Activated B cell treated with CpG ODN at 0.5 μM for 24 hours (primary cell): ENCODE data around the gene AJUBA. TPM values are rescaled to one million over a fixed set of nuclear protein-coding genes. Genes with fewer than 3 reads are reported as not detected.

Experiments
- ATAC-seq: fragments of 200-7000 bp; cut with Tn5 transposase; one replicate; pipeline ENCODE4 v1.10.0; 2021; ENCODE audit warnings: low read depth, mild to moderate bottlenecking, moderate library complexity
- CTCF ChIA-PET: fragments of 350-600 bp; sonication (Branson Sonifier 250); formaldehyde crosslinking; loops from one replicate; lab custom pipeline; 2021; ENCODE audit warnings: antibody characterized with exemption; lab: Charles Lee
- POLR2A ChIA-PET: fragments of 350-600 bp; sonication (Branson Sonifier 250); formaldehyde crosslinking; loops from one replicate; lab custom pipeline; 2021; ENCODE audit warnings: antibody characterized with exemption; lab: Charles Lee
- DNase-seq: peaks from one replicate; pipeline ENCODE4 v3.0.0; 2022
- H3K27ac Mint-ChIP-seq: one replicate; pipeline ENCODE4 v1.8.0; 2020; ENCODE audit warnings: mixed read lengths
- H3K27me3 Mint-ChIP-seq: one replicate; pipeline ENCODE4 v1.8.0; 2021; ENCODE audit warnings: mixed read lengths
- H3K36me3 Mint-ChIP-seq: one replicate; pipeline ENCODE4 v1.8.0; 2021; ENCODE audit warnings: low read depth, mixed read lengths
- H3K4me1 Mint-ChIP-seq: one replicate; pipeline ENCODE4 v1.8.0; 2021; ENCODE audit warnings: mixed read lengths
- H3K4me3 Mint-ChIP-seq: one replicate; pipeline ENCODE4 v1.8.0; 2020; ENCODE audit warnings: mild to moderate bottlenecking, mixed read lengths
- H3K9me3 Mint-ChIP-seq: one replicate; pipeline ENCODE4 v1.8.0; 2020; ENCODE audit warnings: mixed read lengths
- intact Hi-C: fragments of 100-400 bp; cut with micrococcal nuclease; formaldehyde crosslinking; loops from one replicate; pipeline ENCODE4 v1.15.1; 2024
- total RNA-seq: library from RNA; stranded (reverse); gene quantifications from 2 replicates; pipeline ENCODE4 v1.2.3, GENCODE V29; 2022
- TF ChIP-seq, protein P1 (sequence below): fragments of 200-600 bp; IDR thresholded peaks from one replicate; pipeline ENCODE4 v1.8.0; 2022; ENCODE audit warnings: antibody characterized with exemption, mild to moderate bottlenecking

AJUBA gene
- total RNA-seq, 1 donor from 2014 or later = 0.67 TPM

DNA sequence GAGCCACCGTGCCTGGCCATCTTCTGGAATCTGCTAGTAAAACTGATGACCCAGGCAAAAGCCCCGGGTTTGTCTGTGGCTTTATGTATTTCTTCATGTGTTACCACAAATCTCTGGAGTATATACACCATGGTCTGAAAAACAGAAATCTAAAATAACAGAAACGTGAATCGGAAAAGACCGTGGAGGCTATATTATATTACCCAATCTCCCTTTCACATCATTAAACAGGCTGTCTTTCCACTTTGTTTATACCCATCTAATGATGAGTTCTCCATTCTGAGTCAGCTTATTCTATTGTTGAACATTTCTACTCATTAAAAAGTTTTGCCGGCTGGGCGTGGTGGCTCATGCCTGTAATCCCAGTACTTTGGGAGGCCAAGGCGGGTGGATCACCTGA lies 9.5 kb upstream of the AJUBA start:
- ChIA-PET POLR2A (interaction anchor here (0.8 to 1.9 kb wide), 2 partner anchors 15 to 120 kb away, joined by 4 to 8 read pairs; no protein-coding TSS in a partner anchor), CTCF (interaction anchor here (2.1 to 6.9 kb wide), 3 partner anchors 10 to 67 kb away, joined by 7 to 123 read pairs (median 20); partner anchors contain the start of genes AJUBA and CDH24)
- Mint-ChIP-seq H3K27me3 (no peaks in the 10 kb centered on the region), H3K9me3 (no peaks in the 10 kb centered on the region), H3K4me1 (peaks cover 3% of the 10 kb centered on the region), H3K4me3 (no peak overlapping the region), H3K36me3 (peaks cover 40% of the 10 kb centered on the region), H3K27ac (no peak overlapping the region)
- ATAC-seq (no peak), DNase-seq (no peak)
- TF ChIP-seq, protein P1, sequence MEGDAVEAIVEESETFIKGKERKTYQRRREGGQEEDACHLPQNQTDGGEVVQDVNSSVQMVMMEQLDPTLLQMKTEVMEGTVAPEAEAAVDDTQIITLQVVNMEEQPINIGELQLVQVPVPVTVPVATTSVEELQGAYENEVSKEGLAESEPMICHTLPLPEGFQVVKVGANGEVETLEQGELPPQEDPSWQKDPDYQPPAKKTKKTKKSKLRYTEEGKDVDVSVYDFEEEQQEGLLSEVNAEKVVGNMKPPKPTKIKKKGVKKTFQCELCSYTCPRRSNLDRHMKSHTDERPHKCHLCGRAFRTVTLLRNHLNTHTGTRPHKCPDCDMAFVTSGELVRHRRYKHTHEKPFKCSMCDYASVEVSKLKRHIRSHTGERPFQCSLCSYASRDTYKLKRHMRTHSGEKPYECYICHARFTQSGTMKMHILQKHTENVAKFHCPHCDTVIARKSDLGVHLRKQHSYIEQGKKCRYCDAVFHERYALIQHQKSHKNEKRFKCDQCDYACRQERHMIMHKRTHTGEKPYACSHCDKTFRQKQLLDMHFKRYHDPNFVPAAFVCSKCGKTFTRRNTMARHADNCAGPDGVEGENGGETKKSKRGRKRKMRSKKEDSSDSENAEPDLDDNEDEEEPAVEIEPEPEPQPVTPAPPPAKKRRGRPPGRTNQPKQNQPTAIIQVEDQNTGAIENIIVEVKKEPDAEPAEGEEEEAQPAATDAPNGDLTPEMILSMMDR = no peak
- intact Hi-C loops = no loop called here

DNA sequence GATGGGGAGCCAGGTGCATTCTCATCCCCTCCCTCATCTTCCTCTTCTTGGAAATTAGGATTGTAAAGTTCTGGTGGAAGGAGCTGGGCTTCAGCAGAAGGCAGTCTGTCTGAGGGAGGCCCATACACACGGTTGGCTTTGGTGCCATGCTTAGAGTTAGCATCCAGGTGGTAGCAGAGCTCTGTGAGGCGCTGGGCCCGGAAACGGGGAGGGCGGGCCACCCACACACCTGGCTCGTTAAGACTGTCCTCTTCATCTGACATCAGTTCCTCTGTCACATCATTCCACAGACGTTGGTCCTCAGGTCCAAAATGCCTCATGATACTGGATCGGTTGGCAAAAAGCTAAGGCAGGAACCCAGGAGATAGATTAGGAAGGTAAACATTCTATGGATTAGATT lies 4.9 kb upstream of the AJUBA start:
- POLR2A ChIA-PET = interaction anchor here (0.6 to 3.3 kb wide), 4 partner anchors 20 to 107 kb away, joined by 3 to 26 read pairs (median 12); partner anchors contain the start of genes ACIN1 and CDH24

DNA sequence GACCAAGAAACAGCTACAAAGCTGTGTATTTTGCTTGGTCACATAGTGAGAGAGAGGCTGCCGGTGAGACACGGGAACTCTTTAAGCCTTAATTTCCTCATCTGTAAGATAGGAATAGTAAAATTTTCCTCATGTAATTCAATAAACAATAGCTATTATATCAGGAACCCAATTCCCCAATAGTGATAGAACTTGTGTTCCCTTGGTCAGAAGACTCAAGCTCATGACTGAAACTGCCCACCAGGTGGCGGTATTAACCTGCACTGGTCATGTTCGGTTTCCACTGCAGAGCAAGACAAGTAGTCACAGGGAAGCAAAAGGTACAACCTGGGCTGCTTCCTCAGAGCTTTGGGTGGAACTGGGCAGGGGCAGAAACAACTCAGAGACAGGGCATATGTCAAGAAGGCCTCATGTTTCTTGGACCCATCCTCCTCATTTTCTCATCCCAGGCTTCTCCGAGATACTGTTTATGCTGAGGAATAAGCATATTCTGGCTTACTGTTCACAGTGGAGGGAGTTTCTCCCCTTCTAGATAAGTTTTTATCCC lies 4.2 kb upstream of the AJUBA start:
- Mint-ChIP-seq H3K4me3 (no peak overlapping the region), H3K27ac (no peak overlapping the region), H3K4me1 (no peaks in the 10 kb centered on the region), H3K27me3 (no peaks in the 10 kb centered on the region), H3K36me3 (peaks cover 28% of the 10 kb centered on the region), H3K9me3 (no peaks in the 10 kb centered on the region)
- ChIA-PET CTCF (interaction anchor here (0.6 to 9.7 kb wide), 43 partner anchors 9 to 759 kb away, joined by 3 to 284 read pairs (median 5); partner anchors contain the start of genes ACIN1, C14orf119, CDH24 and HAUS4), POLR2A (interaction anchor here (0.6 to 3.3 kb wide), 5 partner anchors 8 to 416 kb away, joined by 3 to 26 read pairs (median 5); partner anchors contain the start of genes ACIN1 and CDH24)
- ATAC-seq (peak; percentile 62), DNase-seq (peak; percentile 70)
- TF ChIP-seq, protein P1 = peak; percentile 91
- intact Hi-C loops = loop anchor here (1.0 kb wide), 2 partner anchors 49 to 72 kb away; no protein-coding TSS in a partner anchor

More for the DNA sequence above, 4.9 kb upstream of the AJUBA start:
- no peak for ATAC-seq
- Mint-ChIP-seq H3K9me3 (no peaks in the 10 kb centered on the region), H3K4me1 (no peaks in the 10 kb centered on the region), H3K27me3 (no peaks in the 10 kb centered on the region), H3K27ac (no peak overlapping the region), H3K36me3 (peaks cover 31% of the 10 kb centered on the region), H3K4me3 (no peak overlapping the region)
- no peak for DNase-seq
- TF ChIP-seq, protein P1 = no peak
- CTCF ChIA-PET = interaction anchor here (0.7 to 9.7 kb wide), 22 partner anchors 9 to 416 kb away, joined by 3 to 284 read pairs (median 6); partner anchors contain the start of genes ACIN1, C14orf119, CDH24 and HAUS4
- intact Hi-C loops = no loop called here

DNA sequence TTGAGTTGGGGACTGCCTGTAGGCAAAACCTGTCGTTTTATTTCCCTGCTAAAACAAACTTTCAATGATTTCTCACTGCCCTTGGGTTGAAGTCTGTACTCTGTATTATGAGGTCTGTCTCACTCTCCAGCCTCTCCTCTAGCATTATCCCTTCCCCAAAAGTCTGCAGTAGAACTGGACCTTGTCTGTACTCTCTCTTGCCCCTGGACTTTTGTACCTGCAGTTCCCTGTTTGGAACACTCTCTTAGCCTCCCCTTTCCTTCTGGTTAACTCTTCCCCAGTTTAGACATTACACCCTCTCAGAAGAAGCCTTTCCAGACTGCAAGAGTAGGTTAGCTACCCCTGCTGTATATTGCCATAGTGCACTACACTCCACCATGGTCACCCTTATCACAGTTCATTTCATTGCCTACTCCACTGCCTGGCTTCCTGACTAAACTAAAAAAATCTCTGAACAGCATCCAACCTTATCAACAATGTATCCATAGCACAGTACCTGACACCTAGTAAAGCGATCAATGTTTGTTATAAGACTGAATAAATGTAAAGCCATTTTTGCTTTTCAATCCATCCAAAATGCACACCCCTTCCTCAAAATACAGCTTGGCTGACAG lies 3.6 kb upstream of the AJUBA start:
- ATAC-seq = no peak
- Mint-ChIP-seq H3K27ac (no peak overlapping the region), H3K9me3 (no peaks in the 10 kb centered on the region), H3K36me3 (peaks cover 28% of the 10 kb centered on the region), H3K4me1 (no peaks in the 10 kb centered on the region), H3K4me3 (no peak overlapping the region), H3K27me3 (no peaks in the 10 kb centered on the region)
- CTCF ChIA-PET = interaction anchor here (0.6 to 9.7 kb wide), 43 partner anchors 10 to 759 kb away, joined by 3 to 284 read pairs (median 5); partner anchors contain the start of genes ACIN1, C14orf119, CDH24 and HAUS4
- DNase-seq = no peak
- TF ChIP-seq, protein P1 = no peak
- intact Hi-C loops = loop anchor here (1.0 kb wide), 2 partner anchors 49 to 72 kb away; no protein-coding TSS in a partner anchor
- POLR2A ChIA-PET = interaction anchor here (0.9 to 3.3 kb wide), 4 partner anchors 9 to 108 kb away, joined by 3 to 26 read pairs (median 14); partner anchors contain the start of genes ACIN1 and CDH24
